Islet precursor cell (in vitro differentiated cells): ENCODE measurements around the gene SCYL2.
"Not testable (repeated sequence)": the region's sequence is repeated elsewhere in the genome, so short reads cannot be mapped to it uniquely, and the experiment has no call there.

Experiments
- DNase-seq: peaks from one replicate; pipeline ENCODE4 v3.0.0-alpha.2; 2018

SCYL2 gene

GRCh38 chr12:100265732-100266584 lies 1.0 kb upstream of the SCYL2 start:
- no peak for DNase-seq

- no peak for DNase-seq
Observed at GRCh38 chr12:100266585-100266834, 467 bp upstream of the SCYL2 start.

DNA sequence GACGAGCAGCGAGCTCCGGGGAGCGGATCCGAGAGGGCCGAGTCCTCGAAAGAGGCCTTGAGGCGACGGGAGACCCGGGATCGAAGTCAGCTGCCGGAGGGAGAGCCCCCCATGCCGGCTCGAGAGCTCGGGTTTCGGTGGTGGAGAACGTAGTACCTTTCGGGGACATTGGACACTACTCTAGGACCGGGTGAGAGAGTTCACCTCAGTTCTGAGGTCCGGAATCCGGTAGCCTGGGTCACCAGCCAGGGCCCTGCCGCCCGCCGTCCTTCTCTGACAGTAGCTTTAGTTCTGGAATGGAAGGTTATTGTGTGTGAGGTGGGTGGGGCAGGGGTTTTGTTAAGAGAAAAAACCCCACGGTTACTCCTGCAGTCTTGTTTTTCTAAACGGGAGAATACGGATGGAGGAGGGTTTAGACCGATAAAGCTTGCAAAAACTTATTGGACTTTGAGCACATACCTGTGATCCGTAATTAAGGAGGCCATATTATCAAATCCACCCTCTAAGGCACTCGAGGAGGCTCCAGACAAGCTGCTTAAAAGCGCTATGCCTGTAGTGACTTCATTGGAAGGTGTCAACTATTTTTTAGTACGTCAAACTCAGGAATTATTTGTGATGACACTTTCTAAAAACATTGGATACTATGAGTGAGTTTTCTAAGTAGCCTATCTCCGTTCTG lies 765 bp downstream of the SCYL2 start:
- no peak for DNase-seq

GRCh38 chr12:100268835-100269564 lies 2.0 kb downstream of the SCYL2 start:
- DNase-seq: no peak

- no peak for DNase-seq
Observed at GRCh38 chr12:100273782-100274181, 6.8 kb downstream of the SCYL2 start.

GRCh38 chr12:100274291-100274690 lies 7.3 kb downstream of the SCYL2 start:
- DNase-seq: no peak

DNA sequence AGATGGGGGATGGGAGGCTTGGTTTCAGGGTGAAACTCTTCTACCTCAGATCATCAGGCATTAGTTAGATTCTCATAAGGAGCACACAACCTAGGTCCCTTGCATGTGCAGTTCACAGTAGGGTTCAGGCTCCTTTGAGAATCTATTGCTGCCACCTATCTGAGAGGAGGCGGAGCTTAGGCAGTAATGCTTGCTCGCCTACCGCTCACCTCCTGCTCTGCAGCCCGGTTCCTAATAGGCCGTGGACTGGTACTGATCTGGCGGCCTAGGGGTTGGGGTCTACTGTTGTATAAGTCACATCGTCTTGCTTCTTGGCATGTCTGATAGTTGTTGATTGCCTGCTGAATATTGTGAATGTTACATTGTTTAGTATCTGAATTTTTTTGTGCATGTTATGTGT lies 12.2 kb downstream of the SCYL2 start:
- peak; percentile 70 for DNase-seq

GRCh38 chr12:100279607-100280244 lies 12.7 kb downstream of the SCYL2 start:
- DNase-seq: peak; percentile 83

- DNase-seq: not testable (repeated sequence)
Observed at GRCh38 chr12:100284556-100284955, 17.6 kb downstream of the SCYL2 start.

DNA sequence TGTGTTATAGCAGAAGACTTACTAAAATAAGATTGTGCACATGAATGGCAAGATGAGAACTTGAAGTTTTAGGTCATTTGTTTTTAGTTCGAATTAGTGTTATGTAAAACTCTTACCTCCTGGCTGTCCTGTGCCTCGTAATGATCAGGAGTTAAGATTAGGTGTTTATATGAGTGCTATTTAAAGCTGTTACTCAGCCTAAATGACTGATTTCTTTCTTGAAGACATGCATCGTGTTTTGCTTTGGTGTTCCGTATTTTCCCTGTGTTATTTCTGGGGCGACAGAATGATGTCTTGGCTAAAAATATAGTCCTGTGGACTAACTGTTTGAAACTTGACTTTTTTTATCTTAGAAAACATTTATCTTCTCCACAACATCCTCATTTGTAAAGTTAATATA lies 22.1 kb downstream of the SCYL2 start:
- no peak for DNase-seq

GRCh38 chr12:100290016-100290415 lies 23.0 kb downstream of the SCYL2 start:
- no peak for DNase-seq

- DNase-seq: no peak
Observed at GRCh38 chr12:100293017-100293416, 26.0 kb downstream of the SCYL2 start.

- DNase-seq: not testable (repeated sequence)
Observed at GRCh38 chr12:100294366-100294765, 27.4 kb downstream of the SCYL2 start.

DNA sequence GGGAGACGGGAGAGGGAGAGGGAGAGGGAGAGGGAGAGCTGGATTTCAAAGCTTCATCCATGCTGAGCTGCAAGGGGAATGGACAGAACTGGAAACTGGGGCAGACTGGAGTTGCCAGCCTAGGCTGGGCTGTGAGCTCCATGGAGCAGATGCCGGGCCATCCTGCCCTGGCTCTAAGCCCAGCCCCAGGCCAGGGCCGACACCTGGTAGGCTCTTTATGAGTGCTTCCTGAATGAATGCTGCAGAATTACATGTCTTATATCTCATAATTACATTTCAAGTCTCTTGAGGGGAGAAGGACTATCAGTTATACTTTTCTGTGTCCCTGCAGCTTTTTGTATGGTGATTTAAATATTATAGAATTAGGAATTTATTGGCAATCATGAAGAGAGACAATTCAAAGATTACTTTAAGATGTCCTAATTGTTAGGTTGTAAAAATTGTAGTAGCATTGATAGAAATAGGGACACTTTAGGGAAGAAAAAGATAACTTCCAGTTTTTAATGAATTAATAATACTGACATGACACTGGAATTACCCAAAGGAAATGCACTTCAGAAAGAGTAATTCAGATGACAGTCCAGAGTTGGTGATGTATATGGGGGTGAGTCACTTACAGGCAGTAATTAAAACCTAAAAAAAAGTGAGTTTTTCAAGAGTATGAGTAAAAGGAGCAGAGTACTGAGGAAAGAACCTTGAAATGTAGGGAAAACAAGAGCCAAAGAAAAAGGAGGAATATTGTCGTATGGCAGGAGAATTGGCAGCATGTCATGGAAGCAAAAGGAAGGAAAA lies 29.0 kb downstream of the SCYL2 start:
- no peak for DNase-seq

GRCh38 chr12:100302081-100302480 lies 35.1 kb downstream of the SCYL2 start:
- no peak for DNase-seq

- no peak for DNase-seq
Observed at GRCh38 chr12:100303831-100304230, 36.9 kb downstream of the SCYL2 start.

- DNase-seq: not testable (repeated sequence)
Observed at GRCh38 chr12:100304334-100304733, 37.4 kb downstream of the SCYL2 start.

GRCh38 chr12:100308138-100308537 lies 41.2 kb downstream of the SCYL2 start:
- DNase-seq: not testable (repeated sequence)

- no peak for DNase-seq
Observed at GRCh38 chr12:100311317-100311716, 44.3 kb downstream of the SCYL2 start.

DNA sequence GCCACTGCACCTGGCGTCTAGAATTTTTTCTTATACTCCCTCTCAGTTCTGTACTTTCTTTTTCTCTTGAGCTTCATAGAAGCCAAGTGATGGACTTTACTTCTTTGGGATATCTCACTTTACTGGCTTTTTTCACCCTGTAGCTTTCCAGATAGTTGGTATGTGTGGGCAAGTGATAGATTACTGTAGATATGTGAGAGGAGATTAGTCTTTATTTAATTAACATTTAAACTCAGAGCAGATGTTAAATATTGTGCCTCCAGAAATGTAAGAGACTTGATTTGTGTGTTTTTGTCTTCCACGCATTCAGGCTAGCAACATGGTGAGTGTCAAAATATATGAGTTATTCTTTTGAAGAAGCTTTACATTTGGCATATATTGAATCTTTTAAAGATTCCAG lies 50.4 kb downstream of the SCYL2 start:
- DNase-seq: no peak

DNA sequence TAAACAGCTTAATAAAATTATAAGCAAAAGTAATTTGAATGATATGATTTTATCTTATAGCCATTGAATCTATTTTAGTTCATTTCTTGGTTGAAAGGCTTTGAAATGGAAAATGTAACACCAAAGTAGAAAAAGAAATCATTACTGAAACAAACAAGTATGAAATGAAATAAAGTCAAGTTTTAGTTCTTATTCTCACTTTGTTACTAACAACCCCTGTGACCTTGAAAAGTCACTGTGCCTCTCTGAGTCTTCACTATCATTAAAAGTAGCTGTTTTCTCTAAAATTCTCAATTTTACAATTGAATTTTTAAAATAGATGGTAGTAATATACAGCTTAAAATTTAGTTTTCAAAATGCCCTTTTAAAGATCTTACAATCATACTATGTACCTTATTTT lies 57.5 kb downstream of the SCYL2 start:
- no peak for DNase-seq

DNA sequence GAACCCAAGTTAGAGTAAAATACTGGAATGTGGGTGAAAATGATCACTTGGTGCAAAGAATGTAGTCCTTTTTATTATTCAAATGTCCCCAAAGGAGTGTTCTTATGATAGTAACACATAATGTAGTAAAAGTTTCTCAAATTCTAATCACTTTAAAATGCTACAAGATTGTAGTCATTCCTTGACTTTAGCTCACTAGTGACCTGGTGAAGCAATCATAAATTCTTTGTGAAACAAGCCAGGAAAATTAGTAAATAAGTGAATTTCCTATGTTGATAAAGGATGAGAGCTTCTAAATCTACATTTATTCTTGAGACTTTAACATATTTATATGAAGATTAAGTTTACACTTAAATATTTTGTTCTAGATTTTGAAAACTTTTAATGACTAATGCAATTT lies 59.2 kb downstream of the SCYL2 start:
- no peak for DNase-seq

- no peak for DNase-seq
Observed at GRCh38 chr12:100329800-100330199, 62.8 kb downstream of the SCYL2 start.
